Activated effector memory CD4-positive, alpha-beta T cell treated with Interleukin-2 at 50 U/mL for 16 hours (primary cell): ENCODE results near the gene NUDT15.
"Not testable (repeated sequence)": the region's sequence is repeated elsewhere in the genome, so short reads cannot be mapped to it uniquely, and the experiment has no call there.

Experiments
- DNase-seq: peaks from one replicate; pipeline ENCODE4 v3.0.0-alpha.2; 2020

Gene NUDT15

DNA sequence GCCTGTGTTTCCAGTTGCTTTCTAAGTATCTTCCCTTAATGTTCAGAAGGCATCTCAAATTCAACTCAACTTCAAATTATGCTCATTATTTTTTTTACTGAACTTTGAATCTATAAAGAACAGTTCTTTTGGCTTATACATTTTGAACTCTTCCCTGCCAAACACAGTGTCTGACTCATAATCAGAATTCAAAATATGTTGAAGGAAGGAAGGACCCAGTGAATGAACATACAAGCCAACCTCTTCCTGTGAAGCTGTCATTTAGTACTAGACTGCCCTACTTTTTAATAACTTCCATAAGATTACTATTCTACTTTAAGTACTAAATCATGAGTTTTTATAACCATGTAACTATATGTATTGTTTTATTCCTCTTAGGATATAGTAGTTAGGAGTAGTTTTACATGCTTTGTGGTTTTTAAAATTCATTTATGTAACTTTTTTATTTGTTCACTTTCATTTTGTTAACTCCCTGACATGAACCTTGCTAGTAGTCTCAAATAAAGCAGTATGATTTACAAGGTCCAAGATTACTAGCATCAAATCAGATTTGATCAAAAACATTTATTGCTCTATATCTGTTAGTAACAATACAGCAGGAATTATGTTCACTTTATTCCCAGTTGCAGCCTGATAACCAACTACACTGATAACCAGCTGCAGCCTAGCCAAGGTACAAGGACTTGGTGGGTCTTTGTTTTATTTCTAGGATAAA is 6.4 kb downstream of the NUDT15 start:
- no peak for DNase-seq

GRCh38 chr13:48050550-48050949 is 13.0 kb downstream of the NUDT15 start:
- DNase-seq, result no peak

GRCh38 chr13:48054601-48055000 is 17.1 kb downstream of the NUDT15 start:
- no peak for DNase-seq

DNA sequence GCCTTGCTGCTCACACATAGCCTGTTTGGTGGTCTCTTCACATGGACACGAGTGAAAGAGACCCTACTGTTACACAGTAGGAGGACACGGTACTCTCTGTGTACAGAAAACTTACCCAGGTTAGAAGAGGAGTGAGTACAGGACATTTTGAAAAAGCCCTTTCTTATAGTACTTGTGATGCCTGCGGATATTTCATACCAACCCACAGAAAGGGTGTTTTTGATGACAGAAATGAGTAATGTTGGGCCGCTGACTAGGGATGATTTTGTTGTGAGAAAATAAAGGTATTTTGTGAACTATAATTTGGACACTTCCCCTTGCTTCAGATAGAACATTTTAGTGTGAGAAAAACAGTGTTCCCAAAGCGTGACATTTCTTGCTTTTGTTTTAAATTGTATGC is 18.2 kb downstream of the NUDT15 start:
- no peak for DNase-seq

DNA sequence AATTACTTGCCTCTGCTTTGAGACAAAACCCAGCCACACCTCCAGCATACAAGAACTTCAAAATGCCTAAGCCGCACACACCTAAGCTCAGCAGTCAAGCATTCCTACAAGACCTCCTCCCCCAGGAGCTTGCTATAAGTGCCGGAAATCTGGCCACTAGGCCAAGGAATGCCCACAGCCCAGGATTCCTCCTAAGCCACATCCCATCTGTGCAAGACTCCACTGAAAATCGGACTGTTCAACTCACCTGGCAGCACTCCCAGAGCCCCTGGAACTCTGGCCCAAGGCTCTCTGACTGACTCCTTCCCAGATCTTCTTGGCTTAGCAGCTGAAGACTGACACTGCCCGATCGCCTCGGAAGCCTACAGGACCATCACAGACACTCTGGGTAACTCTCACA is 21.0 kb downstream of the NUDT15 start:
- DNase-seq, result not testable (repeated sequence)

- DNase-seq, result not testable (repeated sequence)
Measured at GRCh38 chr13:48059951-48060350, 22.4 kb downstream of the NUDT15 start.

DNA sequence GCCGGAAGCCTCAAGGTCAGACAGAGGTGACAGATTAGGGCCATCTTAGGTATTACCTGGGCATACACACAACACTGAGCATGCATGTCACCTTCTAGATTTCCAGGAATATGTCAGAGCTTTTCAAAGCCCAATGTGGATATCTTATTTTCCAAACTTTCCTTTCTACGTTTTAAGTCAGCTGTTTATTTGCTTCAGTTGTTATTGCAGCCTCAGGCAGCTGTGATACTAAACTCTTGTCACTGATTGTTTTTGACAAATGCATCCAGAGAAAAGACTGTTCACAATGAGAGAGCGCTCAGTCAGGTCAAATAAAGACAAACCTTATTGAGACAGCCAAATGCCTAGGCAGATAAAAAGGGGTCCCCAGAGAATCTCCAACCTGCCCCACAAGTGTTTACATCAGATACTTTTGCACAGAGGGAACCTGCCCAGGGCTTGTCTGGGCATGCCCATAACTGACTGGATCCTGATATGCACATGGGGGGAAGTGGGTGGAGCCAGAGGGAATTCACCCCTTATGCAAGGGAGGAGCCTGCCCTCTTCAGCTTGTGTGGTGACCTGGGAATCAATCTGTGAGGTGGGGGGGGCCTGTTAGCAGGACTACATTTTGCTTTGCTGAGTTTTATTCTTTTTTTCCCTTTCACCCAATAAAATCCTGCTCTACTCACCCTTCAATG is 28.9 kb downstream of the NUDT15 start:
- DNase-seq, result no peak

DNA sequence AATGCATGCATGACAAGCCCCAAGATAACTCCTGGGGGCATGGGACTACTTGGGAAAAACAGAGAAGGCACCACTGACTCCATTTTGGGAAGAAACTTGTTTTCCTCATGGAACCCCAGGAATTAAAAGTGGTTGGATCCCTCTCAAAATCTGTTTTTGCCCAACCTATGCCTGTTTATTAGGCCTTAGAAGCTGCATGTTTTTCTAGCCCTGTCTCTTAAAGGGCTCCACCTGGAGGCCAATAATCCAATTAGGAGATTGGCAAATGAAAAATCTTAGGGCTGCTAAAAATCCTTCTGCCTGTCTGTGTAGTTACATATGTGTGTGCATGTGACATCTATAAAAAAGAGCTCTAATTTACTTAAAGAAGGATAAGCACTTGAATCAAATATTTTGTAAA is 30.5 kb downstream of the NUDT15 start:
- no peak for DNase-seq

- no peak for DNase-seq
Measured at GRCh38 chr13:48068952-48069351, 31.4 kb downstream of the NUDT15 start.

GRCh38 chr13:48069573-48069972 is 32.0 kb downstream of the NUDT15 start:
- no peak for DNase-seq

DNA sequence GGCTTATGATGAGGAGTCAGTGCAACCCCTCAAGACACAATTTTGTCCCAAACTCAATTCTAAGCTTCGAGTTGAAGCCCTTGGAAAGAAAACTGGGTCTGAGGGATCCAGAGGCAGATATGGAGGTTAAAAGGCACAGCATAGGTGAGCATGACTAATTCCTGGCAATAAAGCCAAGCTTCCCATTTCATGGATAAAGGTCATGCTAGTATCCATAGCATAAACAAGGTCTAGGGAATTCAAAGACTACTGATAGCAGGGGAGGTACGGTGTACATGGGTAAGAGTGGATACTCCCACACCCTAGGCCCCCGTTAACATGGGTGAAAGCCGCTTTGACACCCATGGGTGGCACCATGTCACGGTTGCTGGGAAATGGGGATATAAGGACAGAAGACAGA is 33.4 kb downstream of the NUDT15 start:
- no peak for DNase-seq

DNA sequence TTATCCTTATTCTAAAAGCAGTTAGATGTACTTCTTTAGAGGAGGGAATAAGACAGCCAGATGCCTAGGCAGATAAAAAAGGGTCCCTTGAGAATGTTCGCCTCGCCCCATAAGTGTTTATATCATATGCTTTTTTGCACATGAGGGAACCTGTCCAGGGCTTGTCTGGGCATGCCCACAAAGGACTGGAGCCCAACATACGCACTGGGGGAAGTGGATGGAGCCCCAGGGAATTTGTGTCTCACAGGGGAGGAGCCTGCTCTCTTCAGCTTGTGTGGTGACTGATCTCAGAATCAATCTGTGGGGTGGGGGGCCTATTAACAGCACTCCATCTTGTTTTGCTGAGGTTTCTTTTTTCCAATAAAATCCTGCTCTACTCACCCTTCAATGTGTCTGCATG is 34.8 kb downstream of the NUDT15 start:
- DNase-seq, result no peak

GRCh38 chr13:48072787-48073186 is 35.3 kb downstream of the NUDT15 start:
- no peak for DNase-seq

DNA sequence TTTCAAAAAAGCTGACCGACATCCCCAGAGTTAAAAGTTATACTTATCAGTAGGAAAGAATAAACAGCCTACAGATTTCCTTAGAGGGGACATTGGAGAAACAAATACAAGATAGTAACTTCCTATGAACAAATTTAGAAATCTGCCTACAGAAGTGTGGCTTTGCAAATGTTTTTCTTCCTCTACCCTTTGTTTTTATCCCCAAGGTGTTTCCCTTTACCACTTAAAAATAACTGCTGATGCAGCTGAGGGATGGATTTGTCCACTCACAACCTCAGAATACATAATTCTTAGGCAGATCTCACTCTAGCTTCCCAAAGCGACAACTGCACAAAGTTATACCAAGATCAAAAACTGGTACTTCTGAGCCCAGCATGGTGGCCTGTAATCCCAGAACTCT is 36.5 kb downstream of the NUDT15 start:
- DNase-seq, result no peak

GRCh38 chr13:48078251-48078656 is 40.7 kb downstream of the NUDT15 start:
- DNase-seq, result no peak

- DNase-seq, result no peak
Measured at GRCh38 chr13:48081739-48082138, 44.2 kb downstream of the NUDT15 start.

DNA sequence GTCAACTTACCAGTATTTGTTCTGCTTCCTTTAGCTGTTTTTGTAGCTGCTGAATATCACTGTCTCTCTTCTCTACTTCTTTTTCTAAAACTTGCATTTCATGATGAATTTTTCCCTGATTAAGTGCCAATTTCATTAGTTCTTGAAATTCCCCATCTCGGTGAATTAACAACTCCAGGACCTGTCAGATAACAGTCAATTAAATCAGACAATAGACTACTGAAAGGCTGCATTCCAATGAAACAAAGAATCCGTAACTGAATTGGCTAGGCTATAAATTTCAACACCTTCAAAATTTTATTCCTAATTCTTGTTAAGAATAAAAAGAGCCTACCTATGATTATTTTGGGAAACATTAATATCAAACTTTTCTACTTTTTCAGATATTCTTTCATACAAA is 48.7 kb downstream of the NUDT15 start:
- no peak for DNase-seq

DNA sequence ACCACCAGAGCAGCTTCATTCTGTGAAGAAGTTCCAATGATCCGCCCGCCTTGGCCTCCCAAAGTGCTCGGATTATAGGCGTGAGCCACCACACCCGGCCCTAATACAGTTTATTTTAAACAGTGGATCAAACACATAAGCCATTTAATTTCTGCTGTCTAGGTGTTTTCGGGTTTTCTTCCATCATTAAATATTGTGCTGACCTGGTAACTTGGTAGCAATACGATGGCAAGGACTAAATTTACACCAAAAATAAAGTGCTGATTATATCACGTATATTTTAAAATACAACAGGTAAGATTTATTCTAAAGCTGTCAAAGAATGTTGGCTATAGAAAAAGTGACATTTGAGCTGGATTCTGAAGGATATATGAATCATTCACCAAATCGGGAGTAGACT is 56.1 kb downstream of the NUDT15 start:
- no peak for DNase-seq

GRCh38 chr13:48094404-48094780 is 56.9 kb downstream of the NUDT15 start:
- DNase-seq, result no peak

- peak; percentile 97 for DNase-seq
Measured at GRCh38 chr13:48094781-48095502, 57.4 kb downstream of the NUDT15 start, which contains the start of gene MED4. Gene MED4 (minus strand): TSS chr13:48095104. CDS start chr13:48095078, 26 bp downstream.

DNA sequence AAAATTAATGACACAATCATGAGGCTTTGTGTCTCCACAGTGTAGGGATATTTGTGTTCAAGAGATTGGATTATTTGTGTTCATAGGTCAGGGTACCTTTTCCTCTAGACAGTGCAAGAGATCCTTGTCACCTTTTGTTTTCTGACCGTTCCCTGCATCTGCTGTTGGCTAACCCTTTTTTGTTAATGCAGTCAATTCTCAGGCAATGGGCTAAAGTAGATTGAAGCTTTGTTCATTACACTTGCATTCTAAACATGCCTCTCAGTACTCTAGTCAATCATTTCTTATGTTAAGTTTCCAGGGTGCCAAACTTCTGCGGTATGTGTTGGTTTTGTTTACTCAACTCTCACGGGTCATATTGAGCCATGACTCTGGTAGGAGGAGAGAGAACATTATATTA is 59.1 kb downstream of the NUDT15 start:
- no peak for DNase-seq
